ENCODE measurements around the gene TBL1XR1. TPM values are rescaled to one million over a fixed set of nuclear protein-coding genes. Genes with fewer than 3 reads are reported as not detected.

Gene TBL1XR1
- total RNA-seq, 1 experiment from 2014 or later = 175 TPM

GRCh38 chr3:177212278-177212610 is 15.0 kb upstream of the TBL1XR1 start:
- no peak overlapping the region for H2AFZ ChIP-seq (ENCODE audit: low read length)

More at GRCh38 chr3:177212278-177212610, 15.0 kb upstream of the TBL1XR1 start:
- Mint-ChIP-seq H3K4me1 (peaks cover 8 to 9% of the 10 kb centered on the region in 2 experiments), H3K4me3 (no peak overlapping the region), H3K27ac (no peak overlapping the region), H3K9me3 (no peaks in the 10 kb centered on the region), H3K36me3 (ENCODE audit: insufficient read depth in 1 of 3, low read depth in 3 of 3) (no peaks in the 10 kb centered on the region), H3K27me3 (ENCODE audit: low read depth) (no peaks in the 10 kb centered on the region; the same call in 1 of the 2 replicates)
- Histone ChIP-seq H2BK15ac (ENCODE audit: low read depth, low read length) (no peak overlapping the region), H2BK12ac (ENCODE audit: insufficient read length, low read depth, low read length) (no peak overlapping the region), H3K27ac (ENCODE audit: insufficient read length, low read depth, low read length) (no peak overlapping the region), H3K23me2 (ENCODE audit: insufficient read length, low read depth, low read length, poor library complexity, severe bottlenecking) (peaks cover 3% of the 10 kb centered on the region), H4K5ac (ENCODE audit: insufficient read length, low read depth, low read length) (no peak overlapping the region), H3K23ac (ENCODE audit: insufficient read length, low read depth, low read length) (no peak overlapping the region), H3K9ac (ENCODE audit: extremely low read depth, insufficient read length, low read length) (no peak overlapping the region), H3K56ac (ENCODE audit: insufficient read length, low read depth, low read length) (no peak overlapping the region), H3K4me2 (ENCODE audit: insufficient read depth, insufficient read length, low read length) (no peak overlapping the region), H2AK5ac (ENCODE audit: insufficient read length, low read length) (no peak overlapping the region), H3K9me3 (ENCODE audit: control insufficient read depth, low read depth, low read length) (no peaks in the 10 kb centered on the region), H3K4me1 (ENCODE audit: insufficient read depth, low read length) (no peaks in the 10 kb centered on the region; the same call in 1 of the 2 replicates), H3T11ph (ENCODE audit: low read length) (no peak overlapping the region), H3K14ac (ENCODE audit: insufficient read depth, low read length) (no peak overlapping the region), H2BK5ac (ENCODE audit: insufficient read length, low read length) (no peak overlapping the region), H4K20me1 (ENCODE audit: control insufficient read depth, insufficient read depth, insufficient read length) (no peaks in the 10 kb centered on the region), H3K18ac (ENCODE audit: insufficient read length, low read depth, low read length) (no peak overlapping the region), H4K91ac (ENCODE audit: insufficient read length, low read depth, low read length) (no peak overlapping the region), H3K79me2 (ENCODE audit: insufficient read depth, low read length) (no peaks in the 10 kb centered on the region), H2BK20ac (ENCODE audit: low read depth, low read length, poor library complexity, severe bottlenecking) (no peak overlapping the region), H3K27me3 (ENCODE audit: insufficient read depth, low read length) (no peaks in the 10 kb centered on the region), H3K79me1 (ENCODE audit: insufficient read depth, low read depth, low read length, poor library complexity, severe bottlenecking) (no peaks in the 10 kb centered on the region), H3K4ac (ENCODE audit: low read depth, low read length) (no peak overlapping the region), H2BK120ac (ENCODE audit: low read depth, low read length, poor library complexity, severe bottlenecking) (no peak overlapping the region), H4K8ac (replicated peaks; ENCODE audit: insufficient read length, low read depth, low read length) (no peak overlapping the region)
- no peak for DNase-seq
- TF ChIP-seq, protein P1, sequence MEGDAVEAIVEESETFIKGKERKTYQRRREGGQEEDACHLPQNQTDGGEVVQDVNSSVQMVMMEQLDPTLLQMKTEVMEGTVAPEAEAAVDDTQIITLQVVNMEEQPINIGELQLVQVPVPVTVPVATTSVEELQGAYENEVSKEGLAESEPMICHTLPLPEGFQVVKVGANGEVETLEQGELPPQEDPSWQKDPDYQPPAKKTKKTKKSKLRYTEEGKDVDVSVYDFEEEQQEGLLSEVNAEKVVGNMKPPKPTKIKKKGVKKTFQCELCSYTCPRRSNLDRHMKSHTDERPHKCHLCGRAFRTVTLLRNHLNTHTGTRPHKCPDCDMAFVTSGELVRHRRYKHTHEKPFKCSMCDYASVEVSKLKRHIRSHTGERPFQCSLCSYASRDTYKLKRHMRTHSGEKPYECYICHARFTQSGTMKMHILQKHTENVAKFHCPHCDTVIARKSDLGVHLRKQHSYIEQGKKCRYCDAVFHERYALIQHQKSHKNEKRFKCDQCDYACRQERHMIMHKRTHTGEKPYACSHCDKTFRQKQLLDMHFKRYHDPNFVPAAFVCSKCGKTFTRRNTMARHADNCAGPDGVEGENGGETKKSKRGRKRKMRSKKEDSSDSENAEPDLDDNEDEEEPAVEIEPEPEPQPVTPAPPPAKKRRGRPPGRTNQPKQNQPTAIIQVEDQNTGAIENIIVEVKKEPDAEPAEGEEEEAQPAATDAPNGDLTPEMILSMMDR (conservative IDR thresholded peaks at IDR 0.05) = no peak

Measured in H9 (cell line).